Skeletal muscle satellite cell (primary cell): ENCODE results near the gene CKM.

Experiments
- H3K27me3 ChIP-seq: 2 replicates; pipeline ENCODE4 v1.7.0; 2013; ENCODE audit warnings: low read length; ENCODE audit not compliant: control insufficient read depth, insufficient read depth
- H3K36me3 ChIP-seq: 2 replicates; pipeline ENCODE4 v1.7.0; 2013; ENCODE audit warnings: mild to moderate bottlenecking, control low read depth, low read length; ENCODE audit not compliant: insufficient read depth
- H3K4me1 ChIP-seq: 2 replicates; pipeline ENCODE4 v1.7.0; 2013; ENCODE audit warnings: low read length; ENCODE audit not compliant: control insufficient read depth, insufficient read depth
- H3K4me2 ChIP-seq: 2 replicates; pipeline ENCODE4 v1.7.0; 2013; ENCODE audit warnings: mild to moderate bottlenecking, low read length
- H3K4me3 ChIP-seq: 2 replicates; pipeline ENCODE4 v1.7.0; 2013; ENCODE audit warnings: low read length
- H3K9ac ChIP-seq: 2 replicates; pipeline ENCODE4 v1.7.0; 2013; ENCODE audit warnings: mild to moderate bottlenecking, low read depth, low read length, moderate library complexity
- H3K9me3 ChIP-seq: replicated peaks from 2 replicates; pipeline ENCODE4 v1.7.0; 2013; ENCODE audit warnings: mild to moderate bottlenecking, control low read depth, low read length

Gene CKM

GRCh38 chr19:45355910-45356309 lies 33.2 kb upstream of the CKM start:
- H3K9ac ChIP-seq = no peak overlapping the region
- no peaks in the 10 kb centered on the region for H3K9me3 ChIP-seq
- H3K27me3 ChIP-seq = no peaks in the 10 kb centered on the region
- H3K4me3 ChIP-seq = no peak overlapping the region
- H3K4me1 ChIP-seq = no peaks in the 10 kb centered on the region
- H3K4me2 ChIP-seq = no peak overlapping the region
- peaks cover 85% of the 10 kb centered on the region for H3K36me3 ChIP-seq

GRCh38 chr19:45355402-45355801 lies 32.7 kb upstream of the CKM start:
- H3K9me3 ChIP-seq = no peaks in the 10 kb centered on the region
- no peaks in the 10 kb centered on the region for H3K4me1 ChIP-seq
- no peak overlapping the region for H3K9ac ChIP-seq
- H3K36me3 ChIP-seq = peaks cover 90% of the 10 kb centered on the region
- H3K27me3 ChIP-seq = no peaks in the 10 kb centered on the region
- no peak overlapping the region for H3K4me3 ChIP-seq
- no peak overlapping the region for H3K4me2 ChIP-seq

- no peaks in the 10 kb centered on the region for H3K27me3 ChIP-seq
- no peak overlapping the region for H3K4me2 ChIP-seq
- no peak overlapping the region for H3K4me3 ChIP-seq
- H3K36me3 ChIP-seq = peaks cover 96% of the 10 kb centered on the region
- H3K9me3 ChIP-seq = no peaks in the 10 kb centered on the region
- no peak overlapping the region for H3K9ac ChIP-seq
- H3K4me1 ChIP-seq = no peaks in the 10 kb centered on the region
These were observed 31.7 kb upstream of the CKM start for GRCh38 chr19:45354241-45354842.

DNA sequence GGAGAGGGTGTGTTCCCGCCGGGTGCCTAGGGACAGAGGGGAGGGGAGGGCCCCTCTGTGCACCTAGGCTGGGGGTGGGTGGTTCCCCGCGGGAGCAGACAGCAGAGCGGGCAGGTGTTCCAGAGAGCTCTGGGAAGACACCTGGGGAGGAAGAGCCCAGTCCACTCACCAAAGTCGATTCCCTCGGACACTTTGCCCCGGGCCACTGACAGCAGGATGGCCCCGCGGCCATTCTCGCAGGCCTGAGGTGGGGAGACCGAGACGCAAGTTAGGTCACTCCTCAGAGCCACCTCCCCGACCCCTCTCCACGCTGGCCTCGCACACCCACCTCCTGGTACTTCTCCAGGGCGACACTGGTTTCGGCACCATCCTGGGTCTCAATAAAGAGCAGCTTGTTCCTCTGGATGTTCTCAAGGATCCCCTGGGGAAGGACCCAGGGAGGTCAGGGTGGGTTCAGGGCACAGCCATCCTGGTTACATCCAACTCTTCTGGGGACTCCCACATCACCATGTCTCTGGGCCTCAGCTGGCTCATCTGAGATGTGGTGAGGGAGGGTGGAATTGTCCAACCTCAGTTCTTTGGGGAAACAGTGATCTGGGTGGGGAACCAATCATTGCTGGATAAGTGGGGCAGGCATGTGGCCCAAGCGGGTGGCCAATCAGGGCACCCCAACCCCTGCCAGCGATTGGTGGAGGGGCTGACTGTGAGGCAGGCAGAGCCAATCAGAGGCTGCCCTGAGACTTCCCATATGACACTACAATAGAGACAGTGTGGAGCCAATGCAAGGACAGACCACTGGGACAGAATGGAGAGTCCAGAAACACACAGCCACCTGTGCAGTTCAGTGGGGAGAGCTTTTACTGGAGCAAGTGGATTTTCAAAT lies 30.5 kb upstream of the CKM start:
- Histone ChIP-seq H3K9me3 (no peaks in the 10 kb centered on the region), H3K4me2 (no peak overlapping the region), H3K27me3 (no peaks in the 10 kb centered on the region), H3K9ac (no peak overlapping the region), H3K4me3 (no peak overlapping the region), H3K36me3 (peaks cover 87% of the 10 kb centered on the region), H3K4me1 (no peaks in the 10 kb centered on the region)

DNA sequence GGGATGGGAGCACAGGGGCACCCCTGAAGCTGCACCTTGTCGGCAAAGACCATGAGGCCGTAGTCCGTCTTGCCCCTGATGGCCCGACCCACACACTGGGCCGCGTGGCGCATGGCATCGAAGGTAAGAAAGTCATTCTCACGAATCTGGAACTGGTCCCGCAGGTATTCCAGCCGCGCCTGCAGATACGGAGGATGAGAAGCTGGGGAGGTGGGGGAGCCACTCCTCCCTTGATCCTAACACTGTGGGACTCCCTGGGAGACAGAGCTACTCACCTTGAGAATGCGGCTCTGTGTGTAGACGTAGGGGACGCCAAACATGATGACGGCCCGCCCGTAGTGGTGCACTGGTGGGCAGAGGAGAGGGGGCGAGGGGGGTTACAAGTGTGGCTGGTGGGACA lies 29.8 kb upstream of the CKM start:
- Histone ChIP-seq H3K9ac (no peak overlapping the region), H3K36me3 (peaks cover 81% of the 10 kb centered on the region), H3K9me3 (no peaks in the 10 kb centered on the region), H3K4me3 (no peak overlapping the region), H3K4me2 (no peak overlapping the region), H3K4me1 (no peaks in the 10 kb centered on the region), H3K27me3 (no peaks in the 10 kb centered on the region)

DNA sequence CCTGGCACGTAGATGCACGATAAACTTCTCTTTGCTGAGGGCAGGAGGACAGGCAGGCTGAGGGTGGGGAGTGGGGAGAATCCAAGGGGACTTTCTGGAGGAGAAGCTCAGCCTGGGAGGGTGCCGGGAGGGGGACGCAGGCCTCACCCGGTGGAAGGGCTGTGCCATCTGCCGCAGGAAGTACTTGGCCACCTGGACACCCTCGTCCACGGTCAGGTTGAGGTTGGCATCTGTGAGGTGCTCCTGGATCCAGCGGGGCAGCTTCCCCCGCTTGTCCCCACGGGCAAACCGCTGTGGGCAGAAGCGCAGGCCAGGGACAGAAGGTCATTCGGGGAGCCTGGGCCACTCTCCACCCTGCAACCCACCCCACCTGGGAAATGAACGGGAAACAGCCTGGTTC lies 29.4 kb upstream of the CKM start:
- Histone ChIP-seq H3K4me1 (no peaks in the 10 kb centered on the region), H3K4me2 (no peak overlapping the region), H3K9me3 (no peaks in the 10 kb centered on the region), H3K36me3 (peaks cover 77% of the 10 kb centered on the region), H3K4me3 (no peak overlapping the region), H3K27me3 (no peaks in the 10 kb centered on the region), H3K9ac (no peak overlapping the region)

DNA sequence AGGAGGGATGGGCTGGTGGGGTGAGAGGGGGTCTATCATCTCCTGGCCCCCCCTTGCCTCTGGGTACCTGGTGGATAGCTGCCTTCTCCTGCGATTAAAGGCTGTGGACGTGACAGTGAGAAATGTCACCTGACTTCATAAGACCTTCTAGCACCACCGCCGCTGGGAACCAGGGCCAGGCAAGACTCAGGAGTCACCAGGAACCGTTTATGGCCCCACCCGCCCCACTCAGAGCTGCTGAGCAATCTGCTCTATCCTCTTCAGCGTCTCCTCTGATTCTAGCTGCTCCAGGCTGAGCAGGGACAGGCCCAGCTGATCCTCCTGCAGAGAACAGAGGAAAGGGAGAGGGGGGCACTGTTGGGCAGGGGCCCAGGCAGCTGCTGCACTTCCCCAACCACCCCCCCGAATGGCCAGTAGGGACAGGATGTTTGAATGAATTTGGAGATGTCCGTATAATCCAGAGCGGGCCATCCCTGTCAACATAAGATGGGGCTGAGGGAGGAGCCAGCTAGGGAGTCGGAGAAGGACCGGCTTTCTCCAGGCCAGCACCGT lies 28.8 kb upstream of the CKM start:
- Histone ChIP-seq H3K4me1 (no peaks in the 10 kb centered on the region), H3K4me3 (no peak overlapping the region), H3K9me3 (no peaks in the 10 kb centered on the region), H3K27me3 (no peaks in the 10 kb centered on the region), H3K4me2 (no peak overlapping the region), H3K36me3 (peaks cover 71% of the 10 kb centered on the region), H3K9ac (no peak overlapping the region)

- Histone ChIP-seq H3K4me2 (no peak overlapping the region), H3K4me3 (no peak overlapping the region), H3K27me3 (no peaks in the 10 kb centered on the region), H3K9me3 (no peaks in the 10 kb centered on the region), H3K4me1 (no peaks in the 10 kb centered on the region), H3K36me3 (peaks cover 62% of the 10 kb centered on the region), H3K9ac (no peak overlapping the region)
These were observed 27.9 kb upstream of the CKM start for GRCh38 chr19:45350477-45351058.

DNA sequence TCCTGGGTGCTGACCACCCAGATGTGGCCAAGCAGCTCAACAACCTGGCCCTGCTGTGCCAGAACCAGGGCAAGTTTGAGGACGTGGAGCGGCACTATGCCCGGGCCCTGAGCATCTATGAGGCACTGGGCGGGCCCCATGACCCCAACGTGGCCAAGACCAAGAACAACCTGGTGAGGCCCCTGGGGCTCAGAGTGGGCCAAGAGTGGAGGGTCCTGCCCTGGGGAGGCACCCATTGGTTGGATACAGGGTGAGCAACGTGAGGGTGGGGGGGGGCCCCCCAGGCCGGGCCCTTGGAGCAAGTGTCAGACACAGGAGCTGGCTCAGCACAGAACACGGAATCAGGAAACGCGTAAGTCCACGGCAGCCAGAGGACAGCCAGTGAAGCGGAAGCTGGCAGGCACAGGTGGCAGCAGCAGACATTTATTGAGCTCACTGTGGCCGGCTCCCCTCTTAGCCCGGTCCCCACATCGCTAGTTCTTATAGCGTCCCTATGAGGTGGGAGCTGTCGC lies 26.8 kb upstream of the CKM start:
- H3K36me3 ChIP-seq = peaks cover 51% of the 10 kb centered on the region
- no peak overlapping the region for H3K4me2 ChIP-seq
- no peak overlapping the region for H3K4me3 ChIP-seq
- H3K9ac ChIP-seq = no peak overlapping the region
- H3K4me1 ChIP-seq = no peaks in the 10 kb centered on the region
- H3K9me3 ChIP-seq = no peaks in the 10 kb centered on the region
- H3K27me3 ChIP-seq = no peaks in the 10 kb centered on the region

DNA sequence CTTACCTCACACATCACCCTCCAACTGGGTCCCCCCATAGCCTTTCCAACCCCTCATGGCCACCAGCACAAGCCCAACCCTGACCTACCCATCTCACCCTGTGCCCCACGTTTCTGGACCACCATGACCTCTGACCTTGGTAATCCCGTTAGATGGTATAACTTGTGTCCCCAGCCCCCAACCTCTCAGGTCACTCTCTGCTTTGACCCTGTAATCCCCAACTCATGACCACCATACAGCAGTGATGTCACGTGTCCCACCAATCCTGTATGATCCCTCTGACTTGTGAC lies 26.4 kb upstream of the CKM start:
- Histone ChIP-seq H3K4me1 (no peaks in the 10 kb centered on the region), H3K9me3 (no peaks in the 10 kb centered on the region), H3K4me2 (no peak overlapping the region), H3K9ac (no peak overlapping the region), H3K27me3 (no peaks in the 10 kb centered on the region), H3K4me3 (no peak overlapping the region), H3K36me3 (peaks cover 47% of the 10 kb centered on the region)

DNA sequence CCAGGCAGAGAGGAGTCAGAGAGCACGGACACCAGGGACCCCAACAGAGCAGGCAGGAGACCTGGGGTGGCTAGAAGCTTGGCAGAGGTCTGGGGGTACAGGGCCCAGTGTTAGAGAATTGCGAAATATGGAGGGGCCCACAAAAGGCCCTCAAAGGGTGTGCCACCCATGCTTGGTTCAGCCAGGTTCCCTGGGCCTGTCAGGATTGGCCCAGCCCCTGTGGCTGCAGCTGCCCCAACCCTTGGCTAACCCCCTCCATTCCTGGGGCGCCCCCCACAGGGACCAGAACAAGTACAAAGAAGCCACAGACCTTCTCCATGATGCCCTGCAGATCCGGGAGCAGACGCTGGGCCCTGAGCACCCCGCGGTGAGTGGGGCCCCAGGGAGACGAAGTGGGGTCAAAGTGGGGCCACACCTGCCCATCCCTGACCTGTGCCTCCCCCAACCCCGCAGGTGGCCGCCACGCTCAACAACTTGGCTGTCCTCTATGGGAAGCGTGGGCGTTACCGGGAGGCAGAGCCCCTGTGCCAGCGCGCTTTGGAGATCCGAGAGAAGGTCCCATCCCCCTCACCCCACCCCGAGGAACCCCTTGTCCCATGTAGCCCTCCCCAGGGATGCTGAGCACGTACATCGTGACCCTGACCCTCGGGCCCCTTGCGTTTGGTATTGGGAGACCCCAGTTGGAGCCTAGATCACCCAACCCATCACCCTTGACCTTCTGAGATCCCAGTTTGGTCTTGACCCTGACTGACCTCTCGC lies 25.9 kb upstream of the CKM start:
- no peak overlapping the region for H3K4me3 ChIP-seq
- no peaks in the 10 kb centered on the region for H3K27me3 ChIP-seq
- H3K9ac ChIP-seq = no peak overlapping the region
- peaks cover 42% of the 10 kb centered on the region for H3K36me3 ChIP-seq
- no peaks in the 10 kb centered on the region for H3K4me1 ChIP-seq
- no peaks in the 10 kb centered on the region for H3K9me3 ChIP-seq
- H3K4me2 ChIP-seq = no peak overlapping the region
